Measurements from ENCODE around the gene HDAC11.
"Not testable (repeated sequence)": the region's sequence is repeated elsewhere in the genome, so short reads cannot be mapped to it uniquely, and the experiment has no call there.

Gene HDAC11

DNA sequence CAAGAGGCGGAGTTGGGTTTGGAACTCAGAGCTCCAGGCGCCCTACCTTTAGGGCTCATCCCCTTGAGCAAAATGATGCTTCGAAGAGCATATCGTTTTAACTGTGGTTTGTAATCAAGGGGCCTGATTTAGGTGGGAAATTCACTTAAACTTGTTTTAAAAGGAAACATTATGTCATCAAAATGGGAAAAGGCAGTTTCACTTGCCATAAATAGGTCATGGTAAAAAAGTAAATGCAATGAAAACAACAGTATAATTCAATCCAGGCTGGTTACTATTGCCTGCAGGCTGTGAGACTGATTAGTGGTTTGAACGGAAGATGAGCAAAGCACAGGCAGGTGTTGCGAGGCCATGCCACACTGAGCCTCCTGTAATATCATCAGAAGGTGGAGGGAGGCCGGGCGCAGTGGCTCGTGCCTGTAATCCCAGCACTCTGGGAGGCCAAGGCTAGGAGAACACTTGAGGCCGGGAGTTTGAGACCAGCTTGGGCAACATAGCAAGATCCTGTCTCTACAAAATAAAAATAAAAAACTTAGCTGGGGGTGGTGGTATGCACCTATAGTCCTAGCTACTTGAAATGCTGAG lies 2.1 kb downstream of the HDAC11 start:
- H3K4me3 ChIP-seq (ENCODE audit: low read depth, low read length), result no peak overlapping the region
- ChIA-PET CTCF (interaction anchor here (0.6 to 10.5 kb wide), 10 partner anchors 9 to 390 kb away, joined by 3 to 142 read pairs (median 4); no protein-coding TSS in a partner anchor), POLR2A (no interaction called here)
- DNase-seq (ENCODE audit: low read depth, low spot score), result no peak
- TF ChIP-seq CTCF (IDR thresholded peaks at IDR 0.05; ENCODE audit: insufficient read depth, low read length, missing control alignments), result no peak

DNA sequence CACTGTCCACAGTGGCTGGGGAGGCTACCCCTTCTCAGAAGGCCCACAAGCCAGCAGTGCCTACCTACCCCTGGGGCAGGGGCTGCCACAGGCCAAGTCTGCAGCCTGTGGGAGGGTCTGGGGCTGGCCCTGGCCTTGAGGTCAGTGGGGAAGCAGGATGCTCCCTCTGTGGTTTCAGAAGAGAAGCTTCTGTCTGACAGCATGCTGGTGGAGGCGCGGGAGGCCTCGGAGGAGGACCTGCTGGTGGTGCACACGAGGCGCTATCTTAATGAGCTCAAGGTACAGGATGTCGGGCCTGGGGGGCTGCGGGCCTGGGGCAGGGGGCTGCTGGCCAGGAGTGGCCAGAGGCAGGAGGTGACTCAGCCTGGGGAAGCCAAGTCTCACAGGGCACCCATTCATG lies 3.2 kb downstream of the HDAC11 start:
- H3K4me3 ChIP-seq (ENCODE audit: low read depth, low read length), result no peak overlapping the region
- TF ChIP-seq CTCF (IDR thresholded peaks at IDR 0.05; ENCODE audit: insufficient read depth, low read length, missing control alignments), result no peak
- DNase-seq (ENCODE audit: low read depth, low spot score), result no peak
- CTCF ChIA-PET, result interaction anchor here (1.1 to 10.5 kb wide), 6 partner anchors 8 to 391 kb away, joined by 3 to 142 read pairs (median 18); no protein-coding TSS in a partner anchor
- POLR2A ChIA-PET, result no interaction called here

GRCh38 chr3:13483988-13484695 lies 4.0 kb downstream of the HDAC11 start:
- ChIA-PET CTCF (interaction anchor here (0.6 to 10.5 kb wide), 8 partner anchors 11 to 392 kb away, joined by 3 to 142 read pairs (median 4); no protein-coding TSS in a partner anchor), POLR2A (no interaction called here)
- TF ChIP-seq CTCF (IDR thresholded peaks at IDR 0.05; ENCODE audit: insufficient read depth, low read length, missing control alignments), result no peak
- no peak overlapping the region for H3K4me3 ChIP-seq (ENCODE audit: low read depth, low read length)
- no peak for DNase-seq (ENCODE audit: low read depth, low spot score)

DNA sequence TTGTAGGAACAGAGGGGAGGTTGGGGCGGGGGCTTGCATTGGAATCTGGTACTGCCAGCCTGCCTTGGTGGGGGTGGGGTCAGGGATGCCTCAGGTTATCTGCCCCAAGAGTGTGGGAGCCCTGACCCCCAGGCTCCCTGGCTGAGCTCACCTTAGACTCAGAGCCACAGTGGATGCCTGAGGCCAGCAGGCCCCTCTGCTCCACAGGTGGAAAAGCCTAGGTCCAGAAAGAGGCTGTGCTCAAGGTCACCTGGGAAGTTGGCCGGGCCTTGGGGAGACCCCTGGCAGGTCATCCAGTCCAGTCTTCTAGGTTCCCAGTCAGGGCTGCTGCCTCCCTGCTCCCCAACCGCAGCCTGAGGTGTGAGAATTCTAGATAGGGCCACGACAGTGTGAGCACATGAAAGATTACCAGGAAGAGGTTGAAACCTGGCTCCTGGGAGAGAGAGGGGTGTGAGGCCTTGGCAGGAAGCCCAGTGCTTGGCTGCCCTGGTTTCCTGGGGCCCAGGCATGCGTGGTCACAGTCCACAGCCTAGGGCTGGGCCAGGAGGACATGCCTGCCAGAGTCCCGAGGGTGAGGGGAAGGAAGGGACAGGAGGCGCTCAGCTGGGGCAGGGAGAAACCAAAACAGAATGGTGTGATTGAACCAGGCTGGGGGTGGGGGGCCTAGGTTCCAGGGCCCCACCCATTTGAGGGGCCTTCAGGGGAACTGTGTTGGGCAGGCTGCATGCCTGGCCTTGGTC lies 4.9 kb downstream of the HDAC11 start:
- ChIA-PET POLR2A (no interaction called here), CTCF (interaction anchor here (0.6 to 10.5 kb wide), 8 partner anchors 10 to 393 kb away, joined by 3 to 142 read pairs (median 5); no protein-coding TSS in a partner anchor)
- no peak overlapping the region for H3K4me3 ChIP-seq (ENCODE audit: low read depth, low read length)
- no peak for DNase-seq (ENCODE audit: low read depth, low spot score)
- TF ChIP-seq CTCF (IDR thresholded peaks at IDR 0.05; ENCODE audit: insufficient read depth, low read length, missing control alignments), result no peak

GRCh38 chr3:13485630-13486562 lies 5.8 kb downstream of the HDAC11 start:
- CTCF ChIA-PET, result interaction anchor here (1.0 to 10.5 kb wide), 5 partner anchors 9 to 394 kb away, joined by 4 to 142 read pairs (median 9); no protein-coding TSS in a partner anchor
- POLR2A ChIA-PET; DNase-seq (ENCODE audit: low read depth, low spot score); H3K4me3 ChIP-seq (ENCODE audit: low read depth, low read length): not testable (repeated sequence)

GRCh38 chr3:13487403-13487802 lies 7.3 kb downstream of the HDAC11 start:
- TF ChIP-seq CTCF (IDR thresholded peaks at IDR 0.05; ENCODE audit: insufficient read depth, low read length, missing control alignments), result no peak
- CTCF ChIA-PET, result interaction anchor here (0.8 to 10.5 kb wide), 6 partner anchors 8 to 395 kb away, joined by 3 to 142 read pairs (median 6); no protein-coding TSS in a partner anchor
- POLR2A ChIA-PET, result no interaction called here
- no peak for DNase-seq (ENCODE audit: low read depth, low spot score)
- no peak overlapping the region for H3K4me3 ChIP-seq (ENCODE audit: low read depth, low read length)
